ENCODE results near the gene AKAP1. TPM values are rescaled to one million over a fixed set of nuclear protein-coding genes. Genes with fewer than 3 reads are reported as not detected.

The AKAP1 gene
- total RNA-seq, 1 experiment from 2014 or later, result 73.1 TPM

DNA sequence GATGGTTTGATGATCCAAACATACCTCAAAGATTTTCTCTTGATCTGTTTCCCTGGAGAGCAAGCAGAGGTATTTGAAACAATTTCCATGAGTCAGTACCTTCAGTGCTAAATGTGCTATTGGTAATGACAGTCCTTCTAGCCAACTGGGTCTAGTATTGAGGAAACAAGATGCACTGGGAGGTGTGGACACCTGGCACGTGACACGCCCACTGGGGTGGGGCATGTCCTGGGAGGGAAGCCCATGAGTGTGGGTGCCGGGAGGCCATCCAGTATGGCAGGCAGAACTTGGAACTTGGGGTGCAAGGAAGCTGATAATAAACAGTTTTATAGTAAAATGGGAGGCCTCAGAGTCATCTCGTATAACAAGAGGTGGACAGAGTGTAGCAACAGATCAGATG is 17.9 kb upstream of the AKAP1 start:
- no peaks in the 10 kb centered on the region for H4K20me1 ChIP-seq (ENCODE audit: low read length)
- CTCF ChIA-PET, result no interaction called here
- no peak for DNase-seq

DNA sequence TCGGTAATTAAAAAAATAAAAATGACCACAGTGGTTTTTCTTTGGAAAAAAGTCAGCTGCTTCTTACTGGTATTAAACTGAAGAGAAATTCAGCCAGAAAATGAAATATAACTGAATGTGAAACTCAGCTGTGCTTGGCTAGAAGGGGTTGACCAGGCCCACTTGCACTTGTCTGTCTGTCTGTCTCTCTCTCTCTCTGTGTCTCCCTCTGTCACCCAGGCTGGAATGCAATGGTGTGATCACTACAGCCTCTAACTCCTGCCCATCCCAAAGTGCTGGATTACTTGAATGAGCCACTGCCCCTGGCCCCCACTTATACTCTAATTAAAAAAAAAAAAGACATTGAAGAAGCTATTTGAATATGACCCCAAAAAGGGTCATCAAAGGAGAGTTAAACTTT is 17.3 kb upstream of the AKAP1 start:
- intact Hi-C loops (cut with micrococcal nuclease), result no loop called here
- no peak for DNase-seq
- Histone ChIP-seq H3F3A (ENCODE audit: low read length, unreplicated experiment) (no peaks in the 10 kb centered on the region), H2AFZ (ENCODE audit: low read length) (no peak overlapping the region), H3K4me2 (ENCODE audit: low read length) (no peak overlapping the region), H3K36me3 (ENCODE audit: low read depth, low read length) (no peaks in the 10 kb centered on the region), H3K9me2 (replicated peaks; ENCODE audit: low read length) (no peaks in the 10 kb centered on the region), H4K20me1 (ENCODE audit: low read length) (no peaks in the 10 kb centered on the region), H3K27me3 (ENCODE audit: low read length) (no peaks in the 10 kb centered on the region), H3K9ac (ENCODE audit: low read length) (no peak overlapping the region), H3K27ac (ENCODE audit: low read length) (no peak overlapping the region), H3K4me3 (ENCODE audit: low read length) (no peak overlapping the region), H3K79me2 (ENCODE audit: low read length) (no peaks in the 10 kb centered on the region), H3K9me3 (ENCODE audit: low read length) (no peaks in the 10 kb centered on the region), H3K4me1 (ENCODE audit: insufficient read depth, low read length) (no peaks in the 10 kb centered on the region)
- TF ChIP-seq EZH2phosphoT487 (IDR thresholded peaks at IDR 0.05; ENCODE audit: borderline replicate concordance, low read length) (no peak), EZH2 (IDR thresholded peaks at IDR 0.05; ENCODE audit: low read length, unreplicated experiment) (no peak)
- TF ChIP-seq, protein P1, sequence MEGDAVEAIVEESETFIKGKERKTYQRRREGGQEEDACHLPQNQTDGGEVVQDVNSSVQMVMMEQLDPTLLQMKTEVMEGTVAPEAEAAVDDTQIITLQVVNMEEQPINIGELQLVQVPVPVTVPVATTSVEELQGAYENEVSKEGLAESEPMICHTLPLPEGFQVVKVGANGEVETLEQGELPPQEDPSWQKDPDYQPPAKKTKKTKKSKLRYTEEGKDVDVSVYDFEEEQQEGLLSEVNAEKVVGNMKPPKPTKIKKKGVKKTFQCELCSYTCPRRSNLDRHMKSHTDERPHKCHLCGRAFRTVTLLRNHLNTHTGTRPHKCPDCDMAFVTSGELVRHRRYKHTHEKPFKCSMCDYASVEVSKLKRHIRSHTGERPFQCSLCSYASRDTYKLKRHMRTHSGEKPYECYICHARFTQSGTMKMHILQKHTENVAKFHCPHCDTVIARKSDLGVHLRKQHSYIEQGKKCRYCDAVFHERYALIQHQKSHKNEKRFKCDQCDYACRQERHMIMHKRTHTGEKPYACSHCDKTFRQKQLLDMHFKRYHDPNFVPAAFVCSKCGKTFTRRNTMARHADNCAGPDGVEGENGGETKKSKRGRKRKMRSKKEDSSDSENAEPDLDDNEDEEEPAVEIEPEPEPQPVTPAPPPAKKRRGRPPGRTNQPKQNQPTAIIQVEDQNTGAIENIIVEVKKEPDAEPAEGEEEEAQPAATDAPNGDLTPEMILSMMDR (conservative IDR thresholded peaks at IDR 0.05; ENCODE audit: low read depth, low read length), result no peak
- no TSS peak for BruUV-seq (replicated peaks)
- CTCF ChIA-PET, result no interaction called here
- POLR2A ChIA-PET (ENCODE audit: unreplicated experiment), result no interaction called here
- no peak for ATAC-seq

More for the DNA sequence above, 17.9 kb upstream of the AKAP1 start:
- no peak for ATAC-seq
- H3K27me3 ChIP-seq (ENCODE audit: low read length), result no peaks in the 10 kb centered on the region
- H3K27ac ChIP-seq (ENCODE audit: low read length), result no peak overlapping the region
- H3K4me3 ChIP-seq (ENCODE audit: low read length), result no peak overlapping the region
- H3F3A ChIP-seq (ENCODE audit: low read length, unreplicated experiment), result no peaks in the 10 kb centered on the region
- H3K9ac ChIP-seq (ENCODE audit: low read length), result no peak overlapping the region
- H3K9me2 ChIP-seq (replicated peaks; ENCODE audit: low read length), result no peaks in the 10 kb centered on the region
- H3K36me3 ChIP-seq (ENCODE audit: low read depth, low read length), result no peaks in the 10 kb centered on the region
- no peak overlapping the region for H3K4me2 ChIP-seq (ENCODE audit: low read length)
- intact Hi-C loops (cut with micrococcal nuclease), result no loop called here
- no peaks in the 10 kb centered on the region for H3K79me2 ChIP-seq (ENCODE audit: low read length)
- H3K4me1 ChIP-seq (ENCODE audit: insufficient read depth, low read length), result no peaks in the 10 kb centered on the region
- BruUV-seq (replicated peaks), result no TSS peak
- no peaks in the 10 kb centered on the region for H3K9me3 ChIP-seq (ENCODE audit: low read length)
- TF ChIP-seq, protein P1 (conservative IDR thresholded peaks at IDR 0.05; ENCODE audit: low read depth, low read length), result no peak
- TF ChIP-seq EZH2phosphoT487 (IDR thresholded peaks at IDR 0.05; ENCODE audit: borderline replicate concordance, low read length), result no peak
- no peak for TF ChIP-seq EZH2 (IDR thresholded peaks at IDR 0.05; ENCODE audit: low read length, unreplicated experiment)
- POLR2A ChIA-PET (ENCODE audit: unreplicated experiment), result no interaction called here
- H2AFZ ChIP-seq (ENCODE audit: low read length), result no peak overlapping the region

DNA sequence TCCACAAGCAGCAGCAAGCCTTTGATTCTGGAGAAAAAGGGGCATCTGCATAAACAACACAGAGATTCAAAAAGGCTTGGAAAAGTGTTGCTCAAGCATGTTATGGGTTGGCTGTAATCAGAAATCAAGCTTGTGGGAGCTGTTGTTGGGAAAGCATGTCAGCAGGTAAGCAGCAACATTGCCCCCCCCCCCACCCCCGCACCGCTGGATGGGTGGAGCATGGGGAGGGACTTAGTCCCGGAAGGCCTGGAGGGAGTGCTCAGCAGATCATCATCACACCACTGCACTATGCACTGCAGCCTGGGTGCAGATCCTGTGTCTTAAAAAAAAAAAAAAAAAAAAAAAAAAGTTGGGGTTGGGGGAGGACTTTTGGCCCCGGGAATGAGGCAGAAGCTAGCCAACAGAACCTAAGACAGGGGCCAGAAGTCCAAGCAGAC is 16.8 kb upstream of the AKAP1 start:
- H2AFZ ChIP-seq (ENCODE audit: low read length), result no peak overlapping the region
- TF ChIP-seq EZH2 (IDR thresholded peaks at IDR 0.05; ENCODE audit: low read length, unreplicated experiment) (no peak), EZH2phosphoT487 (IDR thresholded peaks at IDR 0.05; ENCODE audit: borderline replicate concordance, low read length) (no peak)
- TF ChIP-seq, protein P1 (conservative IDR thresholded peaks at IDR 0.05; ENCODE audit: low read depth, low read length), result no peak
- CTCF ChIA-PET, result no interaction called here

More for the DNA sequence above, 16.8 kb upstream of the AKAP1 start:
- intact Hi-C loops (cut with micrococcal nuclease), result no loop called here
- Histone ChIP-seq H3K4me2 (ENCODE audit: low read length) (no peak overlapping the region), H3K27me3 (ENCODE audit: low read length) (no peaks in the 10 kb centered on the region), H3K36me3 (ENCODE audit: low read depth, low read length) (no peaks in the 10 kb centered on the region), H3K9ac (ENCODE audit: low read length) (no peak overlapping the region), H3K9me2 (replicated peaks; ENCODE audit: low read length) (no peaks in the 10 kb centered on the region), H3K4me1 (ENCODE audit: insufficient read depth, low read length) (no peaks in the 10 kb centered on the region), H3K9me3 (ENCODE audit: low read length) (no peaks in the 10 kb centered on the region), H3K27ac (ENCODE audit: low read length) (no peak overlapping the region), H3K79me2 (ENCODE audit: low read length) (no peaks in the 10 kb centered on the region), H3F3A (ENCODE audit: low read length, unreplicated experiment) (no peaks in the 10 kb centered on the region), H4K20me1 (ENCODE audit: low read length) (no peaks in the 10 kb centered on the region), H3K4me3 (ENCODE audit: low read length) (no peak overlapping the region)
- BruUV-seq (replicated peaks), result no TSS peak
- POLR2A ChIA-PET (ENCODE audit: unreplicated experiment), result no interaction called here
- ATAC-seq, result peak; percentile 56
- DNase-seq, result no peak
